HG03439 (cell line): Measurements from ENCODE around the gene LCA5L.
"Not testable (repeated sequence)": the region's sequence is repeated elsewhere in the genome, so short reads cannot be mapped to it uniquely, and the experiment has no call there.

Experiments used
- ATAC-seq: cut with Tn5 transposase; IDR thresholded peaks from one replicate; pipeline ENCODE4 v1.9.1; 2021; ENCODE audit warnings: mild to moderate bottlenecking, moderate library complexity; ENCODE audit not compliant: unreplicated experiment

Gene LCA5L

GRCh38 chr21:39388038-39388810, 57.4 kb downstream of the LCA5L start:
- peak; percentile 68 for ATAC-seq

GRCh38 chr21:39387461-39388037, 58.0 kb downstream of the LCA5L start:
- no peak for ATAC-seq

- ATAC-seq = no peak
These were observed 58.7 kb downstream of the LCA5L start for GRCh38 chr21:39386899-39387298.

- ATAC-seq = no peak
These were observed 59.4 kb downstream of the LCA5L start for GRCh38 chr21:39386194-39386593.

- ATAC-seq = no peak
These were observed 60.1 kb downstream of the LCA5L start for GRCh38 chr21:39385299-39386145.

GRCh38 chr21:39384674-39385298, 60.8 kb downstream of the LCA5L start:
- no peak for ATAC-seq

- ATAC-seq = not testable (repeated sequence)
These were observed 63.5 kb downstream of the LCA5L start for GRCh38 chr21:39382096-39382495.

GRCh38 chr21:39381009-39381408, 64.6 kb downstream of the LCA5L start:
- ATAC-seq = no peak

- peak; percentile 86 for ATAC-seq
These were observed 65.3 kb downstream of the LCA5L start for GRCh38 chr21:39379986-39380891.

- ATAC-seq = no peak
These were observed 68.0 kb downstream of the LCA5L start for GRCh38 chr21:39377444-39378050.

GRCh38 chr21:39375446-39375845, 70.1 kb downstream of the LCA5L start:
- ATAC-seq = no peak

- ATAC-seq = no peak
These were observed 71.5 kb downstream of the LCA5L start for GRCh38 chr21:39374046-39374445.

GRCh38 chr21:39373634-39374033, 71.9 kb downstream of the LCA5L start:
- ATAC-seq = no peak

GRCh38 chr21:39369896-39370288, 75.7 kb downstream of the LCA5L start:
- ATAC-seq = not testable (repeated sequence)

GRCh38 chr21:39367783-39368182, 77.8 kb downstream of the LCA5L start:
- no peak for ATAC-seq

GRCh38 chr21:39366563-39366962, 79.0 kb downstream of the LCA5L start:
- no peak for ATAC-seq

GRCh38 chr21:39364949-39365348, 80.6 kb downstream of the LCA5L start:
- ATAC-seq = no peak

- ATAC-seq = no peak
These were observed 81.7 kb downstream of the LCA5L start for GRCh38 chr21:39363607-39364555.

- ATAC-seq = no peak
These were observed 82.8 kb downstream of the LCA5L start for GRCh38 chr21:39362733-39363132.
